Skeletal muscle satellite cell (primary cell): ENCODE results near the gene SYCP2L.
"Not testable (repeated sequence)": the region's sequence is repeated elsewhere in the genome, so short reads cannot be mapped to it uniquely, and the experiment has no call there.

Source experiments
- H3K27me3 ChIP-seq: 2 replicates; pipeline ENCODE4 v1.7.0; 2013; ENCODE audit warnings: low read length; ENCODE audit not compliant: control insufficient read depth, insufficient read depth
- H3K36me3 ChIP-seq: 2 replicates; pipeline ENCODE4 v1.7.0; 2013; ENCODE audit warnings: mild to moderate bottlenecking, control low read depth, low read length; ENCODE audit not compliant: insufficient read depth
- H3K4me1 ChIP-seq: 2 replicates; pipeline ENCODE4 v1.7.0; 2013; ENCODE audit warnings: low read length; ENCODE audit not compliant: control insufficient read depth, insufficient read depth
- H3K4me2 ChIP-seq: 2 replicates; pipeline ENCODE4 v1.7.0; 2013; ENCODE audit warnings: mild to moderate bottlenecking, low read length
- H3K4me3 ChIP-seq: 2 replicates; pipeline ENCODE4 v1.7.0; 2013; ENCODE audit warnings: low read length
- H3K9ac ChIP-seq: 2 replicates; pipeline ENCODE4 v1.7.0; 2013; ENCODE audit warnings: mild to moderate bottlenecking, low read depth, low read length, moderate library complexity
- H3K9me3 ChIP-seq: replicated peaks from 2 replicates; pipeline ENCODE4 v1.7.0; 2013; ENCODE audit warnings: mild to moderate bottlenecking, control low read depth, low read length

Gene SYCP2L

GRCh38 chr6:10880366-10880765 lies 6.5 kb upstream of the SYCP2L start:
- Histone ChIP-seq H3K4me1 (no peaks in the 10 kb centered on the region), H3K36me3 (no peaks in the 10 kb centered on the region), H3K9me3 (no peaks in the 10 kb centered on the region), H3K27me3 (peaks cover 58% of the 10 kb centered on the region), H3K9ac (no peak overlapping the region), H3K4me3 (no peak overlapping the region), H3K4me2 (no peak overlapping the region)

DNA sequence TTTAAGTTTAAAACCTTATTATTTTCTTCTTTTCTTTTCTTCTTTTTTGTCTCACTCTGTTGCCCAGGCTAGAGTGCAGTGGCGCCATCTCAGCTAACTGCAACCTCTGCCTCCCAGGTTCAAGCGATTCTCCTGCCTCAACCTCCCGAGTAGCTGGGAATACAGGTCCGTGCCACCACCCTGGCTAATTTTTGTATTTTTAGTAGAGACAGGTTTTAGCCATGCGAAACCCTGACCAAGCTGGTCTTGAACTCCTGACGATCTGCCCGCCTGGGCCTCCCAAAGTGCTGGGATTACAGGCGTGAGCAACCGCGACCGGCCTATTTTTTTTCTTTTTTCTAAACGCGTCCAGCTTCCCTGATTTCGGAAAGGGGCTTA lies 4.6 kb upstream of the SYCP2L start:
- not testable (repeated sequence) for H3K4me1 ChIP-seq, H3K36me3 ChIP-seq, H3K4me3 ChIP-seq, H3K4me2 ChIP-seq, H3K9ac ChIP-seq, H3K9me3 ChIP-seq
- H3K27me3 ChIP-seq = peaks cover 75% of the 10 kb centered on the region

GRCh38 chr6:10882657-10883171 lies 4.1 kb upstream of the SYCP2L start:
- H3K9ac ChIP-seq = no peak overlapping the region
- peaks cover 80% of the 10 kb centered on the region for H3K27me3 ChIP-seq
- H3K4me2 ChIP-seq = no peak overlapping the region
- peaks cover 5% of the 10 kb centered on the region for H3K4me1 ChIP-seq
- H3K36me3 ChIP-seq = no peaks in the 10 kb centered on the region
- no peak overlapping the region for H3K4me3 ChIP-seq
- H3K9me3 ChIP-seq = no peaks in the 10 kb centered on the region

DNA sequence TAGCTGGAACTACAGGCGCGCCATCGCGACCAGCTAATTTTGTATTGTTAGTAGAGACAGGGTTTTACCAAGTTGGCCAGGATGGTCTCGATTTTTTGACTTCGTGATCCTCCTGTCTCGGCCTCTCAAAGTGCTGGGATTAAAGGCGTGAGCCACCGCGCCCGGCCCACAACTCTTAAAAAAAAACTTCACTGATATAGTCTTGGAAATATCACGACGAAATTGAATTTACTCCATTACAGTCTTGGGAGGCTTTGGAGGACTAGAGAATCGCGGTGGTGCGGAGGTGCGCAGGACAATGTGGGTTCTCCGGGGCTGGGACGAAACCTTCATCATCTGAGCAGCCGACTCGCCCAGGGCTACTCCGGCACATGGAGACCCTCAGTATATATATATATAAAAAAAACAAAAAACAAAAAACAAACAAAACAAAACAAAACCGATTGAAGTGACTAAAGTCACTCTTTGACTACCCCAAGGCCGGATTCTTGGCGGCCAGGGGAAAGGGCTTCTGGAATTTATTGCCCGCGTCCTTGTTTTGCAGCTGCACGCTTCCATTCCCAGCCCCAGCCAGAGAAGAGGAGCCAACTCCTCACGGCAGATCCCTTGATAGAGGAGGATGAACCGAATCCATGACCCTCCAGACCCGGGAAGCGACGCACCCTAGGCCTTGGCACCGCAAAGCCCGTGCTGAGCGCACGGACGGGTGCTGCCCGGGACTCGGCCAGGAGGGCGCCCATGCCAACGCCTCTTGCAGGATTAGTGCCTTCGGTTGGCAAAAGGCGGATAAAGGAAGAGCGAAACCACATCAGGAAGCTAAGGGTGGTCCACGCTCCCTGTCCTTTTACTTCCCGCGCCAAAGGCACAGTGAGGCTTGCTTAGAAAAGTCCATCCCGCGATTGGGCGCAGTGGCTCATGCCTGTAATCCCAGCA lies 3.3 kb upstream of the SYCP2L start:
- Histone ChIP-seq H3K9me3 (no peaks in the 10 kb centered on the region), H3K4me1 (peaks cover 5% of the 10 kb centered on the region), H3K4me2 (no peak overlapping the region), H3K9ac (no peak overlapping the region), H3K4me3 (no peak overlapping the region), H3K36me3 (no peaks in the 10 kb centered on the region), H3K27me3 (peaks cover 85% of the 10 kb centered on the region)

DNA sequence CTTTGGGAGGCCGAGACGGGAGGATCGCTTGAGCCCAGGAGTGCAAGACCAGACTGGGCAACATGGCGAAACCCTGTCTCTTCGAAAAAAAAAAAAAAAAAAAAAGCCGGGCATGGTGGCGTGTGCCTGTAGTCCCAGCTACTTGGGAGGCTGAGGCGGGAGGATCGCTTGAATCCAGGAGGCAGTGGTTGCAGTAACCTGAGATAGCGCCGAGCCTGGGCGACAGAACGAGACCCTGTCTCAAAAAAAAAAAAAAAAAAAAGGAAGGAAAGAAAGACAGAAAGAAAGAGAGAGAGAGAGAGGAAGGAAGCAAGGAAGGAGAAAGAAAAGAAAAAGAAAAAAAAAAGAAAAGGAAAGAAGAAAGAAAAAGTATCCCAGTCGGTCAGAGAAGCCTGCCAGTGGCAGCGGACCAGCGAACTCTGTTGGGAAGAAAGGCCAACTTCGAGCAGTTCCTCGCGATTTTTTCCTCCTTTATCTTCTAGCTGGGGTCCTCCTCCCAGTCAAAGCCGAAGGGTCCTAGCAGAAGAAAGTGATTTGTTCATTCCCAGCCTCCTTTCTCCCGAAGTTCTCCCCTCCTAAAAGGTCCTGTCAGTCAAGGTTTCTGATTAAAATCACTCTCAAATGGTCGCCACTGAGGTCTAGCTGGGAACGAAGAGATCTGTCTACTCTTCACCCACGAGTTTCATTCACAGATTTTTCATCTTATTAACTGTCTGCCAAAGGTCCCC lies 2.4 kb upstream of the SYCP2L start:
- Histone ChIP-seq H3K36me3 (no peaks in the 10 kb centered on the region), H3K4me3 (no peak overlapping the region), H3K9me3 (no peaks in the 10 kb centered on the region), H3K4me1 (peaks cover 5% of the 10 kb centered on the region), H3K27me3 (peaks cover 82% of the 10 kb centered on the region), H3K9ac (no peak overlapping the region), H3K4me2 (no peak overlapping the region)

DNA sequence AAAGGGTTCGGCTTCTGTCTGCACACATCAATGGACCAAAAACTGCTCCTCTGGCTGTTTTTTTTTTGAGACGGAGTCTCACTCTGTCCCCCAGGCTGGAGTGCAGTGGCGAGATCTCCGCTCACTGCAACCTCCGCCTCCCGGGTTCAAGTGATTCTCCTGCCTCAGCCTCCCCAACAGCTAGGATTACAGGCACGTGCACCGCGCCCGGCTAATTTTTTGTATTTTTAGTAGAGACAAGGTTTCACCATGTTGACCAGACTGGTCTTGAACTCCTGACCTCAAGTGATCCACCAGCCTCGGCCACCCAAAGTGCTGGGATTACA lies 524 bp upstream of the SYCP2L start:
- H3K36me3 ChIP-seq, H3K4me3 ChIP-seq, H3K9me3 ChIP-seq, H3K4me1 ChIP-seq, H3K9ac ChIP-seq: not testable (repeated sequence)
- Histone ChIP-seq H3K4me2 (peak overlapping the region; percentile 63), H3K27me3 (peaks cover 68% of the 10 kb centered on the region)

- no peak overlapping the region for H3K4me2 ChIP-seq
- peaks cover 5% of the 10 kb centered on the region for H3K4me1 ChIP-seq
- no peak overlapping the region for H3K9ac ChIP-seq
- H3K9me3 ChIP-seq = no peaks in the 10 kb centered on the region
- no peaks in the 10 kb centered on the region for H3K36me3 ChIP-seq
- no peak overlapping the region for H3K4me3 ChIP-seq
- peaks cover 33% of the 10 kb centered on the region for H3K27me3 ChIP-seq
Measured at GRCh38 chr6:10890151-10890550, 3.3 kb downstream of the SYCP2L start.

DNA sequence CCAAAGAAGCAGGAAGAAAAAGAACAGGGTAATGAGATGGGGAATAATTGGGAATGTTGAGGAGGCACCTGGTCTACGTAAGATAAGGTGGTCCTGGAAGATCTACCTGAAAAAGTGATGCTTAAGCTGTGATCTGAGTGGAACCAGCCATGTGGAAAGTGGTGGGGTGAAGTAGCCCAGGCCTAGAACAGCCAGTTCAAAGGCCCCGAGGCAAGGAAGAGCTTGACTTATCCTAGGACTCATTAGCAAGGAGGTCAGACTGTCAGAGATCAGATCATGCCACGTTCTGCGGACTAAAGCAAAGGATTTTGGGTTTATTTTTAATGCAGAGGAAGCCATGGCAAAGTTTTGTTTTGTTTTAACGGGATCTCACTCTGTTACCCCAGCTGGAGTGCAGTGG lies 5.1 kb downstream of the SYCP2L start:
- no peak overlapping the region for H3K9ac ChIP-seq
- H3K27me3 ChIP-seq = peaks cover 17% of the 10 kb centered on the region
- H3K4me3 ChIP-seq = no peak overlapping the region
- H3K4me1 ChIP-seq = peaks cover 3% of the 10 kb centered on the region
- H3K36me3 ChIP-seq = no peaks in the 10 kb centered on the region
- no peaks in the 10 kb centered on the region for H3K9me3 ChIP-seq
- no peak overlapping the region for H3K4me2 ChIP-seq

DNA sequence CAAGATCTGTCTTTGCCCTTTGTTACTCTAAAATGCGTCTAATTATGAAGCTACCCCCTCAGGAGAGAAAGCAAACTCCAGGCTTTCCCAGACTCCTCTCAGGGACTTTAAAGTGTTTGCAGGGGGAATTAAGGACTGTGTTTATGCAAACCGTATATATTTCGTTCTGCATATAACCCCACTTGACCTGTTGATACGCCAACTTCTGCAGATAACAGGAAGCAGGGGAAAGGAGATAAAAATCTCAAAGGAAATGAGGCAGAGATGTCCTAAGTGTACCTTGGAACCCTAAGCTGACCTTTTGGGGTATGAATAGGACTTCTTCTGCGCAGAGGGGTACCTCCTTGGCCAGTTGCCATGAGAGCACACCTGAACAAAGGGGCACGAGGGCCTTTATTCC lies 8.1 kb downstream of the SYCP2L start:
- Histone ChIP-seq H3K36me3 (no peaks in the 10 kb centered on the region), H3K9me3 (no peaks in the 10 kb centered on the region)

GRCh38 chr6:10896691-10897090 lies 9.8 kb downstream of the SYCP2L start:
- no peaks in the 10 kb centered on the region for H3K36me3 ChIP-seq
- H3K4me3 ChIP-seq = no peak overlapping the region
- H3K4me2 ChIP-seq = no peak overlapping the region
- H3K9ac ChIP-seq = no peak overlapping the region
- no peaks in the 10 kb centered on the region for H3K4me1 ChIP-seq
- peaks cover 3% of the 10 kb centered on the region for H3K27me3 ChIP-seq
- no peaks in the 10 kb centered on the region for H3K9me3 ChIP-seq

More for the DNA sequence above, 8.1 kb downstream of the SYCP2L start:
- Histone ChIP-seq H3K4me1 (no peaks in the 10 kb centered on the region), H3K4me3 (no peak overlapping the region), H3K9ac (no peak overlapping the region), H3K4me2 (no peak overlapping the region), H3K27me3 (peaks cover 3% of the 10 kb centered on the region)

DNA sequence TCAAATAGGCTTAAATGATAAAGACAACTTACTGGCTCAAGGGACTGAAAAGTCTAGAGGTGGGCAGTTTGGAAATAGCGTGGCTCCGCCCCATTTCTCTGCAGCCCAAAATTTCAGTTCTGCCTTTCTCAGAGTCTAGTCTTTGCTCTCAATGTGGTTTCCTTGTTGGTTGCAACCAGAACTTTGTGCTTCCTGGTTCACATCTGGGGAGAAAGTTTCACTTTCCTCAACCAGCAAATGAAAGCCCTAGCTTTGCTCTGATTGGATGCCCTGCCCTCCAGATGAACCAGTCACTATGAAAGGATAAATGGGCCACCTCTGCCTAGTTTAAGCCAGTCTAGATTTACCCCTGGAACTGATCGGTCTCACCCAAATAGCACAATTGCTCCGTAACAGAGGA lies 14.9 kb downstream of the SYCP2L start:
- Histone ChIP-seq H3K4me3 (no peak overlapping the region), H3K9me3 (no peaks in the 10 kb centered on the region), H3K27me3 (no peaks in the 10 kb centered on the region), H3K4me1 (no peaks in the 10 kb centered on the region), H3K9ac (no peak overlapping the region), H3K4me2 (no peak overlapping the region), H3K36me3 (no peaks in the 10 kb centered on the region)
